PC-3 (cell line): ENCODE results near the gene SLC44A3. TPM values are rescaled to one million over a fixed set of nuclear protein-coding genes. Genes with fewer than 3 reads are reported as not detected.

Experiments
- ATAC-seq: fragments of 200-7000 bp; cut with Tn5 transposase; 2 replicates; pipeline ENCODE4 v1.9.1; 2020; ENCODE audit warnings: mild to moderate bottlenecking, moderate library complexity
- BruUV-seq: library from RNA; stranded (reverse); fragments of 400-500 nt; replicated peaks from 2 replicates; lab custom pipeline; 2021; lab: Mats Ljungman, UMichigan
- CTCF ChIA-PET: fragments of 300-600 bp; sonication (Branson Sonifier 250); formaldehyde crosslinking; loops from one replicate; lab custom pipeline; 2022; ENCODE audit warnings: antibody characterized with exemption; lab: Charles Lee
- POLR2A ChIA-PET: fragments of 300-600 bp; sonication (Branson Sonifier 250); formaldehyde crosslinking; loops from one replicate; lab custom pipeline; 2022; ENCODE audit warnings: antibody characterized with exemption; ENCODE audit not compliant: unreplicated experiment; lab: Charles Lee
- DNase-seq: peaks from one replicate; pipeline ENCODE4 v3.0.0-alpha.2; 2015
- H2AFZ ChIP-seq: fragments of 300-600 bp; sonication (generic); 2 replicates; pipeline ENCODE4 v1.6.0; 2016; ENCODE audit warnings: antibody characterized with exemption, low read length
- H3F3A ChIP-seq: fragments of 300-600 bp; sonication (generic); one replicate; pipeline ENCODE4 v1.6.0; 2017; ENCODE audit warnings: antibody characterized with exemption, low read length, control low read depth, mild to moderate bottlenecking; ENCODE audit not compliant: unreplicated experiment
- H3K27ac ChIP-seq: fragments of 300-600 bp; sonication (generic); 2 replicates; pipeline ENCODE4 v1.5.1; 2016; ENCODE audit warnings: mild to moderate bottlenecking, low read length
- H3K27me3 ChIP-seq: fragments of 300-600 bp; sonication (generic); 2 replicates; pipeline ENCODE4 v1.6.1; 2016; ENCODE audit warnings: low read length, mixed read lengths
- H3K36me3 ChIP-seq: fragments of 300-600 bp; sonication (generic); 2 replicates; pipeline ENCODE4 v1.6.1; 2016; ENCODE audit warnings: low read depth, mixed run types, low read length, mixed read lengths
- H3K4me1 ChIP-seq: fragments of 300-600 bp; sonication (generic); 2 replicates; pipeline ENCODE4 v1.5.1; 2016; ENCODE audit warnings: low read length; ENCODE audit not compliant: insufficient read depth
- H3K4me2 ChIP-seq: fragments of 300-600 bp; sonication (generic); 2 replicates; pipeline ENCODE4 v1.6.0; 2016; ENCODE audit warnings: low read length
- H3K4me3 ChIP-seq: fragments of 300-600 bp; sonication (generic); 2 replicates; pipeline ENCODE4 v1.5.1; 2016; ENCODE audit warnings: mild to moderate bottlenecking, low read length, mixed read lengths
- H3K79me2 ChIP-seq: fragments of 300-600 bp; sonication (generic); 2 replicates; pipeline ENCODE4 v1.6.1; 2017; ENCODE audit warnings: low read length, mixed read lengths
- H3K9ac ChIP-seq: fragments of 300-600 bp; sonication (generic); 2 replicates; pipeline ENCODE4 v1.6.0; 2016; ENCODE audit warnings: mild to moderate bottlenecking, low read length
- H3K9me2 ChIP-seq: fragments of 300-600 bp; sonication (generic); replicated peaks from 2 replicates; pipeline ENCODE4 v1.6.1; 2016; ENCODE audit warnings: mixed run types, low read length, mixed read lengths
- H3K9me3 ChIP-seq: fragments of 300-600 bp; sonication (generic); 2 replicates; pipeline ENCODE4 v1.6.1; 2016; ENCODE audit warnings: low read length, mixed read lengths
- H4K20me1 ChIP-seq: fragments of 300-600 bp; sonication (generic); 2 replicates; pipeline ENCODE4 v1.6.1; 2016; ENCODE audit warnings: low read length, mixed read lengths
- CTCF ChIP-seq: fragments of 300-600 bp; sonication (generic); conservative IDR thresholded peaks from 2 replicates; pipeline ENCODE4 v1.5.1; 2017; ENCODE audit warnings: antibody characterized with exemption, low read depth, mild to moderate bottlenecking, low read length
- EZH2 ChIP-seq: fragments of 300-600 bp; sonication (generic); IDR thresholded peaks from one replicate; pipeline ENCODE4 v1.6.1; 2017; ENCODE audit warnings: antibody characterized with exemption, mild to moderate bottlenecking, low read length; ENCODE audit not compliant: unreplicated experiment
- EZH2phosphoT487 ChIP-seq: fragments of 300-600 bp; sonication (generic); IDR thresholded peaks from 2 replicates; pipeline ENCODE4 v1.6.1; 2018; ENCODE audit warnings: mild to moderate bottlenecking, antibody characterized with exemption, low read length, borderline replicate concordance
- intact Hi-C: fragments of 100-400 bp; cut with micrococcal nuclease; formaldehyde crosslinking; loops from 2 replicates; pipeline ENCODE4 v1.9.0; 2023
- total RNA-seq: library from RNA; depleted of rRNA; stranded (reverse); fragments of >200 nt; gene quantifications from 2 replicates; pipeline ENCODE4 v1.2.3, GENCODE V29; 2014

The SLC44A3 gene
- total RNA-seq, 1 experiment from 2014 or later, result 9.2 TPM

GRCh38 chr1:94908965-94909364 is 88.8 kb downstream of the SLC44A3 start:
- no peaks in the 10 kb centered on the region for H3K9me2 ChIP-seq
- intact Hi-C loops, result no loop called here
- no peak overlapping the region for H3K27ac ChIP-seq
- H3F3A ChIP-seq, result no peaks in the 10 kb centered on the region
- H3K4me2 ChIP-seq, result no peak overlapping the region
- no peak overlapping the region for H2AFZ ChIP-seq
- ATAC-seq (no peak), DNase-seq (no peak)
- H3K9me3 ChIP-seq, result no peaks in the 10 kb centered on the region
- no peak overlapping the region for H3K9ac ChIP-seq
- ChIA-PET POLR2A (interaction anchor here (0.6 kb wide), 1 partner anchor 18 kb away, joined by 14 read pairs; the partner anchor contains the start of gene CNN3), CTCF (no interaction called here)
- H3K27me3 ChIP-seq, result no peaks in the 10 kb centered on the region
- no TSS peak for BruUV-seq
- H4K20me1 ChIP-seq, result peaks cover 42% of the 10 kb centered on the region
- TF ChIP-seq EZH2, result no peak
- TF ChIP-seq EZH2phosphoT487, result no peak
- TF ChIP-seq CTCF, result no peak
- H3K36me3 ChIP-seq, result peaks cover 49% of the 10 kb centered on the region
- H3K4me1 ChIP-seq, result peaks cover 11% of the 10 kb centered on the region
- H3K79me2 ChIP-seq, result peaks cover 99% of the 10 kb centered on the region
- H3K4me3 ChIP-seq, result no peak overlapping the region

- intact Hi-C loops, result no loop called here
- DNase-seq, result no peak
- Histone ChIP-seq H3K4me2 (no peak overlapping the region), H4K20me1 (peaks cover 47% of the 10 kb centered on the region), H3K27me3 (no peaks in the 10 kb centered on the region), H2AFZ (no peak overlapping the region), H3K4me3 (no peak overlapping the region), H3K27ac (no peak overlapping the region), H3K36me3 (peaks cover 49% of the 10 kb centered on the region), H3K79me2 (peaks cover 99% of the 10 kb centered on the region), H3K9ac (no peak overlapping the region), H3F3A (no peaks in the 10 kb centered on the region), H3K4me1 (peaks cover 7% of the 10 kb centered on the region), H3K9me3 (no peaks in the 10 kb centered on the region), H3K9me2 (no peaks in the 10 kb centered on the region)
- CTCF ChIA-PET, result no interaction called here
- BruUV-seq, result no TSS peak
- POLR2A ChIA-PET, result interaction anchor here (0.6 kb wide), 1 partner anchor 18 kb away, joined by 14 read pairs; the partner anchor contains the start of gene CNN3
- no peak for ATAC-seq
- TF ChIP-seq EZH2phosphoT487, result no peak
- no peak for TF ChIP-seq CTCF
- no peak for TF ChIP-seq EZH2
Measured at GRCh38 chr1:94909486-94909885, 89.3 kb downstream of the SLC44A3 start.

GRCh38 chr1:94912263-94913184 is 92.4 kb downstream of the SLC44A3 start:
- no TSS peak for BruUV-seq
- intact Hi-C loops, result no loop called here
- Histone ChIP-seq H2AFZ (no peak overlapping the region), H3K36me3 (peaks cover 45% of the 10 kb centered on the region), H3K9me3 (no peaks in the 10 kb centered on the region), H3K4me2 (no peak overlapping the region), H3K9me2 (no peaks in the 10 kb centered on the region), H3K4me1 (no peaks in the 10 kb centered on the region), H3K4me3 (no peak overlapping the region), H3K27ac (no peak overlapping the region), H3K9ac (no peak overlapping the region), H4K20me1 (peaks cover 67% of the 10 kb centered on the region), H3F3A (no peaks in the 10 kb centered on the region), H3K79me2 (peaks cover 99% of the 10 kb centered on the region), H3K27me3 (no peaks in the 10 kb centered on the region)
- no peak for ATAC-seq
- POLR2A ChIA-PET, result no interaction called here
- no peak for DNase-seq
- TF ChIP-seq CTCF, result no peak
- no peak for TF ChIP-seq EZH2
- TF ChIP-seq EZH2phosphoT487, result no peak
- CTCF ChIA-PET, result no interaction called here
